ENCODE results near the gene HCRTR1. TPM values are rescaled to one million over a fixed set of nuclear protein-coding genes. Genes with fewer than 3 reads are reported as not detected.
A peak's percentile ranks its signal among the peaks of the same experiment; 100 is the strongest.
"Not testable (repeated sequence)": the region's sequence is repeated elsewhere in the genome, so short reads cannot be mapped to it uniquely, and the experiment has no call there.

HCRTR1 gene
- total RNA-seq, 1 donor from 2014 or later, result 0.44 TPM

DNA sequence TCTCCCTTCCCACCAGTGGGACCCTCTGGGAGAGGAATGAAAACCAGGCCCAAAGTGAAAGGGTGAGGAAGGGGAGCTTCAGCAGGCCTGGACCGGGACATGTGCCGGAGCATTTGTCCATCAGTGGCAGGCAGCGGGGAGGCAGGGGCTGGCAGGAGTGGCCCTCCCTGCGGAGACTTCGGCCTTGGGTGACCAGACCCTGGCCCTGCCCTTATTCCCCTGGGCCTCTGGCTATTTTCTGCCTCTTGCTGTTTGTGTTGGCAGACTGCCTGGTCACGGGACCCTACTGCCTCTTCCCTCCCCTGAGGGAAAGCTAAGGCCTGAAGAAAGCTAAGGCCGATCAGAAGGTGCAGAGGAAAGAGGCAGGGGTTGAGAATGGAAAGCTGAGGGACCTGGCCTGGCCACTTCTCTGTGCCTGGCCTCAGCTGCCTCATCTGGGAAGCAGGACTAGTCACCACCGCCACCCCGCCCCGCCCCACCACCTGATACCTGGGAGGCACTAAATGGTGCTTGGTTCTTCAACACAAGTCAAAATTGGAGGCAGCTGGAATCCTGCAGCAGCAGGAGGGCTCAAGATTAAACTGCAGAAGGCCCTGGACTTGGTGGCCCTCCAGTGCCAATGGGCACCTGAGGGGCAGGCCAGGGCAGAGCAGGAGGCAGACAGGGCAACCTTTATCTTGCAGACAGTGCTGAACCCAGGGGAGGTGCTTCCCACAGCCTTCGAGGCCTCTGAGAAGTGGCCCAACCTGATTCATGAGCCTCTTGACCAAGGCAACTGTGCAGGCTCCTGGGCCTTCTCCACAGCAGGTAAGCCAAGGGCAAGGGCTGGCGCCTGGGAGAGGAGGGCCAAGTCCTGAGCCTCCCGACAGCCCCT, 33.3 kb upstream of the HCRTR1 start:
- intact Hi-C loops (cut with micrococcal nuclease), result no loop called here
- peak; percentile 89 for DNase-seq
- Histone ChIP-seq H3K27me3 (ENCODE audit: low read depth) (no peaks in the 10 kb centered on the region), H3K9me3 (replicated peaks) (no peaks in the 10 kb centered on the region), H3K27ac (replicated peaks) (peak overlapping the region; percentile 97), H3K4me1 (peaks cover 100% of the 10 kb centered on the region), H3K36me3 (peaks cover 57% of the 10 kb centered on the region), H3K4me3 (peak overlapping the region; percentile 70)
- TF ChIP-seq, protein P1, sequence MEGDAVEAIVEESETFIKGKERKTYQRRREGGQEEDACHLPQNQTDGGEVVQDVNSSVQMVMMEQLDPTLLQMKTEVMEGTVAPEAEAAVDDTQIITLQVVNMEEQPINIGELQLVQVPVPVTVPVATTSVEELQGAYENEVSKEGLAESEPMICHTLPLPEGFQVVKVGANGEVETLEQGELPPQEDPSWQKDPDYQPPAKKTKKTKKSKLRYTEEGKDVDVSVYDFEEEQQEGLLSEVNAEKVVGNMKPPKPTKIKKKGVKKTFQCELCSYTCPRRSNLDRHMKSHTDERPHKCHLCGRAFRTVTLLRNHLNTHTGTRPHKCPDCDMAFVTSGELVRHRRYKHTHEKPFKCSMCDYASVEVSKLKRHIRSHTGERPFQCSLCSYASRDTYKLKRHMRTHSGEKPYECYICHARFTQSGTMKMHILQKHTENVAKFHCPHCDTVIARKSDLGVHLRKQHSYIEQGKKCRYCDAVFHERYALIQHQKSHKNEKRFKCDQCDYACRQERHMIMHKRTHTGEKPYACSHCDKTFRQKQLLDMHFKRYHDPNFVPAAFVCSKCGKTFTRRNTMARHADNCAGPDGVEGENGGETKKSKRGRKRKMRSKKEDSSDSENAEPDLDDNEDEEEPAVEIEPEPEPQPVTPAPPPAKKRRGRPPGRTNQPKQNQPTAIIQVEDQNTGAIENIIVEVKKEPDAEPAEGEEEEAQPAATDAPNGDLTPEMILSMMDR (IDR thresholded peaks at IDR 0.05; ENCODE audit: borderline replicate concordance), result no peak

DNA sequence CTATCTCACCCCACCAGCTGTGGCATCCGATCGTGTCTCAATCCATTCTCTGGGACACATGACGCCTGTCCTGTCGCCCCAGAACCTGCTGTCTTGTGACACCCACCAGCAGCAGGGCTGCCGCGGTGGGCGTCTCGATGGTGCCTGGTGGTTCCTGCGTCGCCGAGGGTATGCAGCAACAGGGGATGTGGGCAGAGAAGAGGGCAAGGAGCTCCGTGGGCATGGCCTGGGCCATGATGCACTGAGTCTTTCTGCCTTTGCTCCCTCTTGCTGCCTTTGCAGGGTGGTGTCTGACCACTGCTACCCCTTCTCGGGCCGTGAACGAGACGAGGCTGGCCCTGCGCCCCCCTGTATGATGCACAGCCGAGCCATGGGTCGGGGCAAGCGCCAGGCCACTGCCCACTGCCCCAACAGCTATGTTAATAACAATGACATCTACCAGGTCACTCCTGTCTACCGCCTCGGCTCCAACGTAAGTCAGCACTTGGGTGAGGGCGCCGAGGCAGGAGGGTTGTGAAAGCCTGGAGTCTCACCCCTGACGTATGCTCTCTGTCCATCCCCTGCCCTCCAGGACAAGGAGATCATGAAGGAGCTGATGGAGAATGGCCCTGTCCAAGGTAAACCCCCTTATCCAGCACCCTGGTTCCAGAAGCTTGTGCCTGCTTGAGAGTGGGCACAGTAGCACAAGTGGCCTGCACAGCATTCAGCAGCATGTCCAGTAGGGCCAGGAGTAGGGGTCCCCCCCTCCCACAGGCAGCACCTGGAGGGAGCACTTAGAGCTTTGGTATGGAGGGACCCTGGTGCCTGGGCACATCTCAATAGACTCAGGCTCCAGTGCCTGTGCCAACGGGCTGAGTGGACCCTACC, 32.4 kb upstream of the HCRTR1 start:
- no peaks in the 10 kb centered on the region for H3K27me3 ChIP-seq (ENCODE audit: low read depth)
- TF ChIP-seq, protein P1 (IDR thresholded peaks at IDR 0.05; ENCODE audit: borderline replicate concordance), result no peak
- H3K9me3 ChIP-seq (replicated peaks), result no peaks in the 10 kb centered on the region
- H3K4me1 ChIP-seq, result peaks cover 99% of the 10 kb centered on the region
- H3K27ac ChIP-seq (replicated peaks), result peak overlapping the region; percentile 97
- no peak for DNase-seq
- peak overlapping the region; percentile 70 for H3K4me3 ChIP-seq
- intact Hi-C loops (cut with micrococcal nuclease), result no loop called here
- peaks cover 51% of the 10 kb centered on the region for H3K36me3 ChIP-seq

- intact Hi-C loops (cut with micrococcal nuclease), result no loop called here
- no peak for DNase-seq
- Histone ChIP-seq H3K9me3 (replicated peaks) (no peaks in the 10 kb centered on the region), H3K4me3 (peak overlapping the region; percentile 70), H3K27ac (replicated peaks) (peak overlapping the region; percentile 97), H3K4me1 (peaks cover 92% of the 10 kb centered on the region), H3K36me3 (peaks cover 51% of the 10 kb centered on the region), H3K27me3 (ENCODE audit: low read depth) (no peaks in the 10 kb centered on the region)
- TF ChIP-seq, protein P1 (IDR thresholded peaks at IDR 0.05; ENCODE audit: borderline replicate concordance), result no peak
Observed at GRCh38 chr1:31585736-31586365, 31.6 kb upstream of the HCRTR1 start.

DNA sequence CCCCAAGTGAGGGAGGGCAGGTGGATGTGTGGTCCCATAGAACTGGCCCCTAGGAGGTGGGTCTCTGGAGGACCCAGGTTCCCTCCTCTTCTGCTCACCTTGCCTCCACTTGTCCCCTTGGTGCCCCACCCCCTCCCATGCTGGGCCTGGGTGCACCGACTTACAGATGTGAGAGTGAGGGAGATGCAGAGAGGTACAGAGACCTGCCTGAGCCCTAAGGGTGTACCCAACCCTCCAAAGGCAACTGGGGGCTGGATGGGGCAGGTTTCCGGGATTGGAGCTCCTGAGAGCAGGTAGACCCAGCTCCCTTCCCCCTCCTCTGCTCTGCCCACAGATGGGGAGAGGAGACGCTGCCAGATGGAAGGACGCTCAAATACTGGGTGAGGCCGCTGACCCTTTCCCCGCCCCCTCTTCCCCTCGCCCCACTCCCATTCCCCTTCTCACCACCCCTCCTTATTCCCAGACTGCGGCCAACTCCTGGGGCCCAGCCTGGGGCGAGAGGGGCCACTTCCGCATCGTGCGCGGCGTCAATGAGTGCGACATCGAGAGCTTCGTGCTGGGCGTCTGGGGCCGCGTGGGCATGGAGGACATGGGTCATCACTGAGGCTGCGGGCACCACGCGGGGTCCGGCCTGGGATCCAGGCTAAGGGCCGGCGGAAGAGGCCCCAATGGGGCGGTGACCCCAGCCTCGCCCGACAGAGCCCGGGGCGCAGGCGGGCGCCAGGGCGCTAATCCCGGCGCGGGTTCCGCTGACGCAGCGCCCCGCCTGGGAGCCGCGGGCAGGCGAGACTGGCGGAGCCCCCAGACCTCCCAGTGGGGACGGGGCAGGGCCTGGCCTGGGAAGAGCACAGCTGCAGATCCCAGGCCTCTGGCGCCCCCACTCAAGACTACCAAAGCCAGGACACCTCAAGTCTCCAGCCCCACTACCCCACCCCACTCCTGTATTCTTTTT, 30.8 kb upstream of the HCRTR1 start:
- H3K36me3 ChIP-seq, result peaks cover 49% of the 10 kb centered on the region
- TF ChIP-seq, protein P1 (IDR thresholded peaks at IDR 0.05; ENCODE audit: borderline replicate concordance), result no peak
- peak overlapping the region; percentile 97 for H3K27ac ChIP-seq (replicated peaks)
- H3K9me3 ChIP-seq (replicated peaks), result no peaks in the 10 kb centered on the region
- peak overlapping the region; percentile 70 for H3K4me3 ChIP-seq
- DNase-seq, result no peak
- H3K27me3 ChIP-seq (ENCODE audit: low read depth), result no peaks in the 10 kb centered on the region
- H3K4me1 ChIP-seq, result peaks cover 85% of the 10 kb centered on the region
- intact Hi-C loops (cut with micrococcal nuclease), result no loop called here

DNA sequence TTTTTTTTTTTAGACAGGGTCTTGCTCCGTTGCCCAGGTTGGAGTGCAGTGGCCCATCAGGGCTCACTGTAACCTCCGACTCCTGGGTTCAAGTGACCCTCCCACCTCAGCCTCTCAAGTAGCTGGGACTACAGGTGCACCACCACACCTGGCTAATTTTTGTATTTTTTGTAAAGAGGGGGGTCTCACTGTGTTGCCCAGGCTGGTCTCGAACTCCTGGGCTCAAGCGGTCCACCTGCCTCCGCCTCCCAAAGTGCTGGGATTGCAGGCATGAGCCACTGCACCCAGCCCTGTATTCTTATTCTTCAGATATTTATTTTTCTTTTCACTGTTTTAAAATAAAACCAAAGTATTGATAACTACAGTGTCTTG, 30.2 kb upstream of the HCRTR1 start:
- DNase-seq; H3K9me3 ChIP-seq (replicated peaks); H3K27me3 ChIP-seq (ENCODE audit: low read depth); intact Hi-C loops (cut with micrococcal nuclease): not testable (repeated sequence)
- Histone ChIP-seq H3K36me3 (peaks cover 46% of the 10 kb centered on the region), H3K27ac (replicated peaks) (peak overlapping the region; percentile 97), H3K4me3 (peak overlapping the region; percentile 57), H3K4me1 (peaks cover 85% of the 10 kb centered on the region)
